HepG2 (cell line): Measurements from ENCODE around the gene ADCY9. TPM values are rescaled to one million over a fixed set of nuclear protein-coding genes. Genes with fewer than 3 reads are reported as not detected.

Experiments used
- AGO2 ChIP-seq: fragments of 200-400 bp; formaldehyde crosslinking; optimal IDR thresholded peaks from 2 replicates; pipeline ENCODE3; 2017; ENCODE audit warnings: mild to moderate bottlenecking, low read depth, low read length, moderate library complexity
- ETV5 ChIP-seq: IDR thresholded peaks from 2 replicates; pipeline ENCODE4 v1.6.1; 2018; ENCODE audit warnings: missing biosample characterization, missing genetic modification reagents, inconsistent platforms, borderline replicate concordance
- MTA1 ChIP-seq: sonication (generic); formaldehyde crosslinking; IDR thresholded peaks from 2 replicates; pipeline ENCODE4 v1.4.0; 2020; ENCODE audit warnings: missing genetic modification reagents, mild to moderate bottlenecking, borderline replicate concordance
- POGZ ChIP-seq: sonication (generic); formaldehyde crosslinking; IDR thresholded peaks from 2 replicates; pipeline ENCODE4 v1.4.0; 2020; ENCODE audit warnings: mild to moderate bottlenecking, missing genetic modification reagents
- RCOR2 ChIP-seq: IDR thresholded peaks from 2 replicates; pipeline ENCODE4 v1.6.1; 2016; ENCODE audit warnings: missing biosample characterization, missing genetic modification reagents
- SAFB2 ChIP-seq: sonication (generic); formaldehyde crosslinking; IDR thresholded peaks from 2 replicates; pipeline ENCODE4 v1.5.1; 2020; ENCODE audit warnings: missing genetic modification reagents, low read depth, mild to moderate bottlenecking, borderline replicate concordance
- ZNF343 ChIP-seq: sonication (generic); formaldehyde crosslinking; IDR thresholded peaks from 2 replicates; pipeline ENCODE4 v1.4.0; 2020; ENCODE audit warnings: mild to moderate bottlenecking, missing genetic modification reagents
- ZNF549 ChIP-seq: sonication (generic); formaldehyde crosslinking; IDR thresholded peaks from 2 replicates; pipeline ENCODE4 v1.5.0; 2020; ENCODE audit warnings: missing genetic modification reagents
- ZZZ3 ChIP-seq: sonication (generic); formaldehyde crosslinking; IDR thresholded peaks from 2 replicates; pipeline ENCODE4 v1.4.0; 2020; ENCODE audit warnings: missing genetic modification reagents, mild to moderate bottlenecking, borderline replicate concordance
- polyA plus RNA-seq, 8 experiments: library from polyadenylated mRNA; depleted of rRNA in 3 of 8; stranded (reverse) in 7 of 8; unstranded in 1 of 8; fragments of >200 nt; fragmentation: Illumina TruSeq in 4 of 8; extraction: Trizol in 4 of 8; gene quantifications; 2 replicates each; pipeline versions ENCODE4 v1.2.1 to v1.2.3, GENCODE V29; 2011 to 2016; ENCODE audit warnings: low read depth in 4 of 8, missing spikeins in 1 of 8, mixed read lengths in 1 of 8; ENCODE audit not compliant: insufficient read depth in 1 of 8
- total RNA-seq, 5 experiments: library from RNA; depleted of rRNA; stranded (reverse); fragments of >200 nt; fragmentation: Illumina TruSeq; extraction: Trizol; gene quantifications; 2 replicates each; pipeline ENCODE4 v1.2.3, GENCODE V29; 2016; ENCODE audit warnings: low read depth in 1 of 5
- TF ChIP-seq, protein P1 (sequence below): sonication (generic); formaldehyde crosslinking; IDR thresholded peaks from 2 replicates; pipeline ENCODE4 v1.4.0; 2020; ENCODE audit warnings: missing genetic modification reagents
- TF ChIP-seq, protein P2 (sequence below): sonication (generic); formaldehyde crosslinking; IDR thresholded peaks from 2 replicates; pipeline ENCODE4 v1.8.0; 2022; ENCODE audit warnings: missing genetic modification reagents, mild to moderate bottlenecking, inconsistent platforms, borderline replicate concordance
- TF ChIP-seq, protein P3 (sequence below): IDR thresholded peaks from 2 replicates; pipeline ENCODE4 v1.6.1; 2016; ENCODE audit warnings: low read depth
- TF ChIP-seq, protein P4 (sequence below): IDR thresholded peaks from 2 replicates; pipeline ENCODE4 v1.6.1; 2016; ENCODE audit warnings: low read depth, missing genetic modification reagents, missing compliant biosample characterization

Gene ADCY9
- total and polyA plus RNA-seq, 2 of the 13 experiments (the other 11 are each of a cell fraction or from before 2014, with no cell fraction given) = 11.2 to 13.9 TPM

- TF ChIP-seq, protein P1, sequence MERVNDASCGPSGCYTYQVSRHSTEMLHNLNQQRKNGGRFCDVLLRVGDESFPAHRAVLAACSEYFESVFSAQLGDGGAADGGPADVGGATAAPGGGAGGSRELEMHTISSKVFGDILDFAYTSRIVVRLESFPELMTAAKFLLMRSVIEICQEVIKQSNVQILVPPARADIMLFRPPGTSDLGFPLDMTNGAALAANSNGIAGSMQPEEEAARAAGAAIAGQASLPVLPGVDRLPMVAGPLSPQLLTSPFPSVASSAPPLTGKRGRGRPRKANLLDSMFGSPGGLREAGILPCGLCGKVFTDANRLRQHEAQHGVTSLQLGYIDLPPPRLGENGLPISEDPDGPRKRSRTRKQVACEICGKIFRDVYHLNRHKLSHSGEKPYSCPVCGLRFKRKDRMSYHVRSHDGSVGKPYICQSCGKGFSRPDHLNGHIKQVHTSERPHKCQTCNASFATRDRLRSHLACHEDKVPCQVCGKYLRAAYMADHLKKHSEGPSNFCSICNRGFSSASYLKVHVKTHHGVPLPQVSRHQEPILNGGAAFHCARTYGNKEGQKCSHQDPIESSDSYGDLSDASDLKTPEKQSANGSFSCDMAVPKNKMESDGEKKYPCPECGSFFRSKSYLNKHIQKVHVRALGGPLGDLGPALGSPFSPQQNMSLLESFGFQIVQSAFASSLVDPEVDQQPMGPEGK (CRISPR knock-in tag) = 0 out of 2 replicates have a peak, but pooled peaks have one; percentile 24
- TF ChIP-seq AGO2 = no peak
- TF ChIP-seq RCOR2 (CRISPR knock-in tag) = no peak
- TF ChIP-seq, protein P2, sequence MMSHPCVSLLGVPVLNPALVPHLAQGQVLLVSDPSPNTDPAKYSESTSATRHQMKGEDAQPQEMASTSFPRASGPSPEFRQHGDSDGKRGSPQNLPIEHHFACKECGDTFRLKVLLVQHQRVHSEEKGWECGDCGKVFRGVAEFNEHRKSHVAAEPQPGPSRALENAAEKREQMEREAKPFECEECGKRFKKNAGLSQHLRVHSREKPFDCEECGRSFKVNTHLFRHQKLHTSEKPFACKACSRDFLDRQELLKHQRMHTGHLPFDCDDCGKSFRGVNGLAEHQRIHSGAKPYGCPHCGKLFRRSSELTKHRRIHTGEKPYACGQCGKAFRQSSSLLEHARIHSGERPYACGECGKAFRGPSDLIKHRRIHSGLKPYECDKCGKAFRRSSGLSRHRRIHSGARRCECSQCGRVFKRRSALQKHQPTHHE = no peak
- TF ChIP-seq ZNF343 (CRISPR knock-in tag) = no peak
- no peak for TF ChIP-seq MTA1 (CRISPR knock-in tag)
- TF ChIP-seq POGZ (CRISPR knock-in tag) = 0 out of 2 replicates have a peak, but pooled peaks have one; percentile 26
- TF ChIP-seq, protein P3, sequence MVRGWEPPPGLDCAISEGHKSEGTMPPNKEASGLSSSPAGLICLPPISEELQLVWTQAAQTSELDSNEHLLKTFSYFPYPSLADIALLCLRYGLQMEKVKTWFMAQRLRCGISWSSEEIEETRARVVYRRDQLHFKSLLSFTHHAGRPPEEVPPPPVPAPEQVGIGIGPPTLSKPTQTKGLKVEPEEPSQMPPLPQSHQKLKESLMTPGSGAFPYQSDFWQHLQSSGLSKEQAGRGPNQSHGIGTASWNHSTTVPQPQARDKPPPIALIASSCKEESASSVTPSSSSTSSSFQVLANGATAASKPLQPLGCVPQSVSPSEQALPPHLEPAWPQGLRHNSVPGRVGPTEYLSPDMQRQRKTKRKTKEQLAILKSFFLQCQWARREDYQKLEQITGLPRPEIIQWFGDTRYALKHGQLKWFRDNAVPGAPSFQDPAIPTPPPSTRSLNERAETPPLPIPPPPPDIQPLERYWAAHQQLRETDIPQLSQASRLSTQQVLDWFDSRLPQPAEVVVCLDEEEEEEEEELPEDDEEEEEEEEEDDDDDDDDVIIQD (CRISPR knock-in tag) = no peak
- TF ChIP-seq ZNF549 (CRISPR knock-in tag) = no peak
- TF ChIP-seq ZZZ3 (CRISPR knock-in tag) = no peak
- TF ChIP-seq SAFB2 (CRISPR knock-in tag) = no peak
- TF ChIP-seq, protein P4, sequence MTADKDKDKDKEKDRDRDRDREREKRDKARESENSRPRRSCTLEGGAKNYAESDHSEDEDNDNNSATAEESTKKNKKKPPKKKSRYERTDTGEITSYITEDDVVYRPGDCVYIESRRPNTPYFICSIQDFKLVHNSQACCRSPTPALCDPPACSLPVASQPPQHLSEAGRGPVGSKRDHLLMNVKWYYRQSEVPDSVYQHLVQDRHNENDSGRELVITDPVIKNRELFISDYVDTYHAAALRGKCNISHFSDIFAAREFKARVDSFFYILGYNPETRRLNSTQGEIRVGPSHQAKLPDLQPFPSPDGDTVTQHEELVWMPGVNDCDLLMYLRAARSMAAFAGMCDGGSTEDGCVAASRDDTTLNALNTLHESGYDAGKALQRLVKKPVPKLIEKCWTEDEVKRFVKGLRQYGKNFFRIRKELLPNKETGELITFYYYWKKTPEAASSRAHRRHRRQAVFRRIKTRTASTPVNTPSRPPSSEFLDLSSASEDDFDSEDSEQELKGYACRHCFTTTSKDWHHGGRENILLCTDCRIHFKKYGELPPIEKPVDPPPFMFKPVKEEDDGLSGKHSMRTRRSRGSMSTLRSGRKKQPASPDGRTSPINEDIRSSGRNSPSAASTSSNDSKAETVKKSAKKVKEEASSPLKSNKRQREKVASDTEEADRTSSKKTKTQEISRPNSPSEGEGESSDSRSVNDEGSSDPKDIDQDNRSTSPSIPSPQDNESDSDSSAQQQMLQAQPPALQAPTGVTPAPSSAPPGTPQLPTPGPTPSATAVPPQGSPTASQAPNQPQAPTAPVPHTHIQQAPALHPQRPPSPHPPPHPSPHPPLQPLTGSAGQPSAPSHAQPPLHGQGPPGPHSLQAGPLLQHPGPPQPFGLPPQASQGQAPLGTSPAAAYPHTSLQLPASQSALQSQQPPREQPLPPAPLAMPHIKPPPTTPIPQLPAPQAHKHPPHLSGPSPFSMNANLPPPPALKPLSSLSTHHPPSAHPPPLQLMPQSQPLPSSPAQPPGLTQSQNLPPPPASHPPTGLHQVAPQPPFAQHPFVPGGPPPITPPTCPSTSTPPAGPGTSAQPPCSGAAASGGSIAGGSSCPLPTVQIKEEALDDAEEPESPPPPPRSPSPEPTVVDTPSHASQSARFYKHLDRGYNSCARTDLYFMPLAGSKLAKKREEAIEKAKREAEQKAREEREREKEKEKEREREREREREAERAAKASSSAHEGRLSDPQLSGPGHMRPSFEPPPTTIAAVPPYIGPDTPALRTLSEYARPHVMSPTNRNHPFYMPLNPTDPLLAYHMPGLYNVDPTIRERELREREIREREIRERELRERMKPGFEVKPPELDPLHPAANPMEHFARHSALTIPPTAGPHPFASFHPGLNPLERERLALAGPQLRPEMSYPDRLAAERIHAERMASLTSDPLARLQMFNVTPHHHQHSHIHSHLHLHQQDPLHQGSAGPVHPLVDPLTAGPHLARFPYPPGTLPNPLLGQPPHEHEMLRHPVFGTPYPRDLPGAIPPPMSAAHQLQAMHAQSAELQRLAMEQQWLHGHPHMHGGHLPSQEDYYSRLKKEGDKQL (CRISPR knock-in tag) = no peak
- TF ChIP-seq ETV5 (CRISPR knock-in tag) = no peak
Measured at GRCh38 chr16:4114257-4115208, 1.7 kb downstream of the ADCY9 start (continued).
